Panc1 (cell line): ENCODE measurements around the gene BRD1. TPM values are rescaled to one million over a fixed set of nuclear protein-coding genes. Genes with fewer than 3 reads are reported as not detected.

Source experiments
- ATAC-seq: fragments of 200-7000 bp; cut with Tn5 transposase; 2 replicates; pipeline ENCODE4 v1.9.1; 2020; ENCODE audit warnings: mild to moderate bottlenecking, moderate library complexity
- BruUV-seq: library from RNA; stranded (reverse); fragments of 400-500 nt; replicated peaks from 2 replicates; lab custom pipeline; 2021; lab: Mats Ljungman, UMichigan
- CTCF ChIA-PET: fragments of 300-600 bp; sonication (Branson Sonifier 250); formaldehyde crosslinking; loops from one replicate; lab custom pipeline; 2022; ENCODE audit warnings: antibody characterized with exemption; lab: Charles Lee
- POLR2A ChIA-PET: fragments of 300-600 bp; sonication (Branson Sonifier 250); formaldehyde crosslinking; loops from one replicate; lab custom pipeline; 2022; ENCODE audit warnings: antibody characterized with exemption; lab: Charles Lee
- DNase-seq: peaks from one replicate; pipeline ENCODE4 v3.0.0-alpha.2; 2010; ENCODE audit warnings: low read depth, low spot score
- H3K27ac ChIP-seq: 2 replicates; pipeline ENCODE4 v1.5.1; 2011; ENCODE audit warnings: mild to moderate bottlenecking, low read length, inconsistent platforms
- H3K27me3 ChIP-seq: fragments of 200-500 bp; sonication (Bioruptor generic); 2 replicates; pipeline ENCODE4 v1.6.0; 2014; ENCODE audit warnings: low read length, inconsistent platforms; ENCODE audit not compliant: control insufficient read depth, insufficient read depth
- H3K36me3 ChIP-seq: fragments of 200-500 bp; sonication (Bioruptor generic); 2 replicates; pipeline ENCODE4 v1.5.1; 2014; ENCODE audit warnings: inconsistent platforms, mild to moderate bottlenecking, low read length, moderate library complexity; ENCODE audit not compliant: control insufficient read depth, insufficient read depth
- H3K4me1 ChIP-seq: 2 replicates; pipeline ENCODE4 v1.5.1; 2011; ENCODE audit warnings: inconsistent platforms, mild to moderate bottlenecking, low read length, moderate library complexity; ENCODE audit not compliant: control insufficient read depth, insufficient read depth
- H3K4me3 ChIP-seq, 2 experiments: 2 replicates each; pipeline ENCODE4 v1.5.1; 2011 to 2012; ENCODE audit warnings: low read depth in 2 of 2, low read length in 2 of 2, mild to moderate bottlenecking in 2 of 2, inconsistent platforms in 1 of 2, moderate library complexity in 1 of 2
- H3K9me3 ChIP-seq: fragments of 200-500 bp; sonication (Bioruptor generic); 2 replicates; pipeline ENCODE4 v1.5.1; 2014; ENCODE audit warnings: low read depth, mild to moderate bottlenecking, inconsistent platforms, low read length, moderate library complexity; ENCODE audit not compliant: control insufficient read depth, insufficient read depth
- CTCF ChIP-seq: fragments of 450-650 bp; IDR thresholded peaks from 2 replicates; pipeline ENCODE4 v1.5.1; 2017; ENCODE audit warnings: mild to moderate bottlenecking
- POLR2AphosphoS5 ChIP-seq: IDR thresholded peaks from 2 replicates; pipeline ENCODE4 v1.6.1; 2012; ENCODE audit warnings: mild to moderate bottlenecking, low read depth, low read length, moderate library complexity
- REST ChIP-seq, 2 experiments: IDR thresholded peaks; 2 replicates each; pipeline ENCODE4 v1.6.1; 2011 to 2012; ENCODE audit warnings: low read depth in 2 of 2, control low read depth in 1 of 2, low read length in 1 of 2, mild to moderate bottlenecking in 1 of 2, moderate library complexity in 1 of 2; ENCODE audit not compliant: insufficient read depth in 1 of 2
- SIN3A ChIP-seq: IDR thresholded peaks from 2 replicates; pipeline ENCODE4 v1.6.1; 2012; ENCODE audit warnings: low read depth, mild to moderate bottlenecking, low read length, moderate library complexity, borderline replicate concordance; ENCODE audit not compliant: insufficient read depth
- TCF7L2 ChIP-seq: IDR thresholded peaks from 2 replicates; pipeline ENCODE4 v1.6.1; 2011; ENCODE audit warnings: mild to moderate bottlenecking, low read depth, low read length, inconsistent platforms
- in situ Hi-C: cut with HindIII; loops from 2 replicates; pipeline ENCODE4 v1.10.0; 2016; ENCODE audit warnings: low sequenced_read_pairs, low pct_unique_long_range_greater_than_20kb
- intact Hi-C: fragments of 100-400 bp; cut with micrococcal nuclease; formaldehyde crosslinking; loops from one replicate; pipeline ENCODE4 v1.10.0; 2022; ENCODE audit not compliant: unreplicated experiment
- total RNA-seq: library from RNA; stranded (reverse); gene quantifications from one replicate; pipeline ENCODE4 v1.2.1, GENCODE V29; 2021; ENCODE audit not compliant: unreplicated experiment

Gene BRD1
- total RNA-seq, 1 experiment from 2014 or later: 24.0 TPM

GRCh38 chr22:49776891-49777290 lies 50.8 kb downstream of the BRD1 start:
- Histone ChIP-seq H3K4me3 (no peak overlapping the region), H3K27ac (no peak overlapping the region), H3K36me3 (peaks cover 4% of the 10 kb centered on the region; the same call in 1 of the 2 replicates), H3K4me1 (no peaks in the 10 kb centered on the region), H3K9me3 (no peaks in the 10 kb centered on the region), H3K27me3 (no peaks in the 10 kb centered on the region)
- in situ Hi-C loops: no loop called here
- CTCF ChIA-PET: no interaction called here
- POLR2A ChIA-PET: no interaction called here
- ATAC-seq (0 out of 2 replicates have a peak, but pooled peaks have one; percentile 17), DNase-seq (no peak)
- intact Hi-C loops: no loop called here
- TF ChIP-seq CTCF: no peak
- no peak for TF ChIP-seq REST (IDR thresholded peaks at IDR 0.05; ENCODE audit: insufficient read depth in 1 of 2, low read depth in 2 of 2, low read length in 1 of 2)
- TF ChIP-seq POLR2AphosphoS5: no peak
- TF ChIP-seq TCF7L2: no peak
- no peak for TF ChIP-seq SIN3A
- no TSS peak for BruUV-seq

GRCh38 chr22:49775867-49776511 lies 51.7 kb downstream of the BRD1 start:
- no peak for DNase-seq
- intact Hi-C loops: no loop called here
- ATAC-seq: no peak
- ChIA-PET POLR2A (interaction anchor here (0.6 kb wide), 1 partner anchor 139 kb away, joined by 4 read pairs; no protein-coding TSS in a partner anchor), CTCF (no interaction called here)
- Histone ChIP-seq H3K4me1 (no peaks in the 10 kb centered on the region), H3K36me3 (peaks cover 4% of the 10 kb centered on the region; the same call in 1 of the 2 replicates), H3K27me3 (no peaks in the 10 kb centered on the region), H3K27ac (no peak overlapping the region), H3K4me3 (no peak overlapping the region), H3K9me3 (no peaks in the 10 kb centered on the region)
- in situ Hi-C loops: no loop called here
- no TSS peak for BruUV-seq
- TF ChIP-seq POLR2AphosphoS5: no peak
- no peak for TF ChIP-seq CTCF
- no peak for TF ChIP-seq SIN3A
- no peak for TF ChIP-seq REST (IDR thresholded peaks at IDR 0.05; ENCODE audit: insufficient read depth in 1 of 2, low read depth in 2 of 2, low read length in 1 of 2)
- no peak for TF ChIP-seq TCF7L2
